Caco-2 (cell line): Measurements from ENCODE around the gene NFIC. TPM values are rescaled to one million over a fixed set of nuclear protein-coding genes. Genes with fewer than 3 reads are reported as not detected.
"Not testable (repeated sequence)": the region's sequence is repeated elsewhere in the genome, so short reads cannot be mapped to it uniquely, and the experiment has no call there.

Experiments
- BruUV-seq: library from RNA; stranded (reverse); fragments of 400-500 nt; replicated peaks from 2 replicates; lab custom pipeline; 2021; lab: Mats Ljungman, UMichigan
- CTCF ChIA-PET: fragments of 300-600 bp; sonication (Branson Sonifier 250); formaldehyde crosslinking; loops from one replicate; lab custom pipeline; 2022; ENCODE audit warnings: antibody characterized with exemption; lab: Charles Lee
- POLR2A ChIA-PET: fragments of 300-600 bp; sonication (Branson Sonifier 250); formaldehyde crosslinking; loops from one replicate; lab custom pipeline; 2022; ENCODE audit warnings: antibody characterized with exemption; lab: Charles Lee
- DNase-seq, 2 experiments: peaks; one replicate each; pipeline versions ENCODE4 v3.0.0 to v3.0.0-alpha.2; 2020 to 2022
- H3K27me3 ChIP-seq: replicated peaks from 2 replicates; pipeline ENCODE4 v1.6.0; 2011; ENCODE audit warnings: low read length; ENCODE audit not compliant: control insufficient read depth, insufficient read depth
- H3K36me3 ChIP-seq: 2 replicates; pipeline ENCODE4 v1.5.1; 2011; ENCODE audit warnings: low read length; ENCODE audit not compliant: control insufficient read depth, insufficient read depth
- H3K4me1 ChIP-seq: fragments of 250-450 bp; sonication (Bioruptor Pico); 2 replicates; pipeline ENCODE4 v1.5.1; 2020; ENCODE audit warnings: mild to moderate bottlenecking
- H3K4me3 ChIP-seq: 2 replicates; pipeline ENCODE4 v1.5.1; 2011; ENCODE audit warnings: low read depth, mild to moderate bottlenecking, control low read depth, low read length
- H3K9me3 ChIP-seq: fragments of 250-450 bp; sonication (Bioruptor Pico); 2 replicates; pipeline ENCODE4 v1.5.1; 2020; ENCODE audit warnings: mild to moderate bottlenecking, moderate library complexity
- H3K27ac Mint-ChIP-seq: one replicate; pipeline ENCODE4 v1.8.0; 2022; ENCODE audit warnings: mixed read lengths; ENCODE audit not compliant: unreplicated experiment
- H3K27me3 Mint-ChIP-seq: one replicate; pipeline ENCODE4 v1.8.0; 2022; ENCODE audit warnings: mixed read lengths; ENCODE audit not compliant: insufficient read depth, unreplicated experiment
- H3K36me3 Mint-ChIP-seq: one replicate; pipeline ENCODE4 v1.8.0; 2022; ENCODE audit warnings: mild to moderate bottlenecking, mixed read lengths; ENCODE audit not compliant: insufficient read depth, unreplicated experiment
- H3K4me1 Mint-ChIP-seq: one replicate; pipeline ENCODE4 v1.8.0; 2022; ENCODE audit warnings: low read depth, mixed read lengths; ENCODE audit not compliant: unreplicated experiment
- H3K4me3 Mint-ChIP-seq: one replicate; pipeline ENCODE4 v1.8.0; 2022; ENCODE audit warnings: mild to moderate bottlenecking, moderate library complexity, mixed read lengths; ENCODE audit not compliant: unreplicated experiment
- H3K9me3 Mint-ChIP-seq: one replicate; pipeline ENCODE4 v1.8.0; 2022; ENCODE audit warnings: mixed read lengths; ENCODE audit not compliant: unreplicated experiment
- intact Hi-C: fragments of 100-400 bp; cut with micrococcal nuclease; formaldehyde crosslinking; loops from one replicate; pipeline ENCODE4 v1.10.0; 2022; ENCODE audit not compliant: unreplicated experiment
- total RNA-seq: library from RNA; stranded (reverse); gene quantifications from 2 replicates; pipeline ENCODE4 v1.2.3, GENCODE V29; 2022
- TF ChIP-seq, protein P1 (sequence below), 2 experiments: fragments of 200-600 bp in 1 of 2; IDR thresholded peaks; 1 replicate in 1 of 2; 2 replicates in 1 of 2; pipeline versions ENCODE4 v1.5.1 to v1.8.0; 2011 to 2022; ENCODE audit warnings: antibody characterized with exemption in 1 of 2, control low read depth in 1 of 2, inconsistent platforms in 1 of 2, low read depth in 1 of 2, low read length in 1 of 2, mild to moderate bottlenecking in 1 of 2, moderate library complexity in 1 of 2; ENCODE audit not compliant: insufficient read depth in 1 of 2, severe bottlenecking in 1 of 2, unreplicated experiment in 1 of 2

NFIC gene
- total RNA-seq, 1 experiment from 2014 or later = 5.1 TPM

DNA sequence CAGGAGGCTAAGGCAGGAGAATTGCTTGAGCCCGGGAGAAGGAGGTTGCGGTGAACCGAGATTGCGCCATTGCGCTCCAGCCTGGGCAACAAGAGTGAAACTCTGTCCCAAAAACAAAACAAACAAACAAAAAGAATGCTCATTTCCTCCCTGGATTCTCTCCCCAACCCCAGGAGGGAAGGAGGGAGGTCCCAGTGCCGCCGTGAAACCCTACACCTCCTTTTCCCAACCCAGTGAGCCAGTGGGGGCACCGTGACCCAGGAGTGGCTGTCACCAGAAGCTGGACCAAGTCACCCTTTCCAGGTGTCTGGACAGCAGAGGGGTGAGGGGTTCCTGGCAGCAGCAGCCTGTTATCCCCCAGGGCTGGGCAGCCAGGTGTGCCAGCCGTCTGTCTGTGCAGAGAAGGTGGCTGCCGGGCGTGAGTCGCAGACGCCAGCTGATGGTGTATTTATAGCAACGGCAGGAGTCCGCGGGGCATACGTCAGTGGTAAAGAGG lies 23.5 kb downstream of the NFIC start:
- TF ChIP-seq, protein P1, sequence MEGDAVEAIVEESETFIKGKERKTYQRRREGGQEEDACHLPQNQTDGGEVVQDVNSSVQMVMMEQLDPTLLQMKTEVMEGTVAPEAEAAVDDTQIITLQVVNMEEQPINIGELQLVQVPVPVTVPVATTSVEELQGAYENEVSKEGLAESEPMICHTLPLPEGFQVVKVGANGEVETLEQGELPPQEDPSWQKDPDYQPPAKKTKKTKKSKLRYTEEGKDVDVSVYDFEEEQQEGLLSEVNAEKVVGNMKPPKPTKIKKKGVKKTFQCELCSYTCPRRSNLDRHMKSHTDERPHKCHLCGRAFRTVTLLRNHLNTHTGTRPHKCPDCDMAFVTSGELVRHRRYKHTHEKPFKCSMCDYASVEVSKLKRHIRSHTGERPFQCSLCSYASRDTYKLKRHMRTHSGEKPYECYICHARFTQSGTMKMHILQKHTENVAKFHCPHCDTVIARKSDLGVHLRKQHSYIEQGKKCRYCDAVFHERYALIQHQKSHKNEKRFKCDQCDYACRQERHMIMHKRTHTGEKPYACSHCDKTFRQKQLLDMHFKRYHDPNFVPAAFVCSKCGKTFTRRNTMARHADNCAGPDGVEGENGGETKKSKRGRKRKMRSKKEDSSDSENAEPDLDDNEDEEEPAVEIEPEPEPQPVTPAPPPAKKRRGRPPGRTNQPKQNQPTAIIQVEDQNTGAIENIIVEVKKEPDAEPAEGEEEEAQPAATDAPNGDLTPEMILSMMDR (IDR thresholded peaks at IDR 0.05; ENCODE audit: insufficient read depth in 1 of 2, low read depth in 1 of 2, low read length in 1 of 2, severe bottlenecking in 1 of 2, unreplicated experiment in 1 of 2) = no peak
- H3K36me3 ChIP-seq = no peaks in the 10 kb centered on the region
- H3K4me3 ChIP-seq = no peak overlapping the region
- intact Hi-C loops = no loop called here
- BruUV-seq = no TSS peak
- H3K27ac Mint-ChIP-seq = no peak overlapping the region
- ChIA-PET POLR2A (no interaction called here), CTCF (interaction anchor here (0.6 kb wide), 1 partner anchor 425 kb away, joined by 9 read pairs; no protein-coding TSS in a partner anchor)
- H3K9me3 Mint-ChIP-seq = no peaks in the 10 kb centered on the region
- H3K9me3 ChIP-seq = no peaks in the 10 kb centered on the region
- no peaks in the 10 kb centered on the region for H3K27me3 Mint-ChIP-seq
- H3K4me1 ChIP-seq = no peaks in the 10 kb centered on the region
- no peaks in the 10 kb centered on the region for H3K36me3 Mint-ChIP-seq
- H3K4me1 Mint-ChIP-seq = no peaks in the 10 kb centered on the region
- H3K4me3 Mint-ChIP-seq = no peak overlapping the region
- DNase-seq = no peak
- H3K27me3 ChIP-seq = no peaks in the 10 kb centered on the region

DNA sequence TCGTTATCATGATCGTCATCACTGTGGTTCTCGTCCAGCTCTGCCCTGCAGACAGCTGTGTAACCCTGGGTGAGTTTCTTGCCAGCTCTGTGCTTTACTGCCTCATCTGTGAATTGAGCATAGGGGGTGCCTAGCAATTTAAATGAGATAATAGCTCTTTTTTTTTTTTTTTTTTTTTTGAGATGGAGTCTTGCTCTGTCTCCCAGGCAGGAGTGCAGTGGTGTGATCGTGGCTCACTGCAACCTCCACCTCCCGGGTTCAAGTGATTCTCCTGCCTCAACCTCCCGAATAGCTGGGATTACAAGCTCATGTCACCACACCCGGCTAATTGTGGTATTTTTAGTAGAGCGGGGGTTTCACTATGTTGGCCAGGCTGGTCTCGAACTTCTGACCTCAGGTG lies 25.5 kb downstream of the NFIC start:
- CTCF ChIA-PET, H3K36me3 Mint-ChIP-seq, intact Hi-C loops, H3K4me3 ChIP-seq, H3K9me3 ChIP-seq, POLR2A ChIA-PET, H3K4me1 ChIP-seq, BruUV-seq, H3K27ac Mint-ChIP-seq, H3K36me3 ChIP-seq, H3K9me3 Mint-ChIP-seq, DNase-seq, H3K27me3 Mint-ChIP-seq, H3K4me3 Mint-ChIP-seq, H3K27me3 ChIP-seq, H3K4me1 Mint-ChIP-seq: not testable (repeated sequence)

DNA sequence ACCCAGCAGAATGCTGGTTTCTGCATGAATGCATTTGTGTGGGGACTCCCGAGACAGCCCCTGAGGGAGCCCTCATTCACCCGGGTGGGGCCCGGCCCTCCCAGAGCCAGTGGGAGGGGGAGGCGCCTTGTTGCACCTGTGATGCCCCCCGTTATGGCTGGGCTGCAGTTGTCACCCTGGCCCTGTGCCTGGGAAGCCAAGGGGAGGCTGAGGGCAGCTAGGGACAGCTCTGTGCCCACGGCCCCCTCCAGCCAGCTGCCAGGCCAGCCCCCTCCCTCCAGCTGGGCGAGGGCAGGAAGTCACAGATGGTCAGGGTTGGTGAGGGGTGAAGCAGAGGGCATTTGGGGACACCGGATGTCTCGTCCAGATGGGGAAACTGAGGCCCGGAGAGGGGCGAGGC lies 26.1 kb downstream of the NFIC start:
- H3K9me3 Mint-ChIP-seq = no peaks in the 10 kb centered on the region
- H3K4me1 Mint-ChIP-seq = no peaks in the 10 kb centered on the region
- Histone ChIP-seq H3K4me1 (0 out of 2 replicates have a peak, but pooled peaks cover 3% of the 10 kb centered on the region), H3K9me3 (no peaks in the 10 kb centered on the region), H3K36me3 (no peaks in the 10 kb centered on the region), H3K4me3 (no peak overlapping the region), H3K27me3 (no peaks in the 10 kb centered on the region)
- ChIA-PET CTCF (no interaction called here), POLR2A (no interaction called here)
- intact Hi-C loops = no loop called here
- no peak for DNase-seq
- TF ChIP-seq, protein P1 (IDR thresholded peaks at IDR 0.05; ENCODE audit: insufficient read depth in 1 of 2, low read depth in 1 of 2, low read length in 1 of 2, severe bottlenecking in 1 of 2, unreplicated experiment in 1 of 2) = no peak
- BruUV-seq = no TSS peak
- no peaks in the 10 kb centered on the region for H3K36me3 Mint-ChIP-seq
- no peaks in the 10 kb centered on the region for H3K27me3 Mint-ChIP-seq
- no peak overlapping the region for H3K4me3 Mint-ChIP-seq
- H3K27ac Mint-ChIP-seq = no peak overlapping the region
